ENCODE measurements around the gene OR52E4.

GRCh38 chr11:5910540-5910939 lies 30.1 kb downstream of the OR52E4 start:
- TF ChIP-seq CTCF (IDR thresholded peaks at IDR 0.05): no peak
- TF ChIP-seq POLR2AphosphoS5 (IDR thresholded peaks at IDR 0.05): no peak
